HK-2 (cell line): ENCODE results near the gene SPCS2.
A peak's percentile ranks its signal among the peaks of the same experiment; 100 is the strongest.

Experiments used
- DNase-seq: peaks from one replicate; pipeline ENCODE4 v3.0.0-alpha.2; 2018; ENCODE audit not compliant: unreplicated experiment

Gene SPCS2

GRCh38 chr11:74948898-74949752 is at the start of gene SPCS2, which contains the start of gene XRRA1:
Gene SPCS2, plus strand, starts transcription at chr11:74949266. Its CDS starts 20 bp downstream, at chr11:74949286.
Gene XRRA1, minus strand, starts transcription at chr11:74949091. Its CDS starts 8,213 bp downstream, at chr11:74940878.
- peak; percentile 95 for DNase-seq

DNA sequence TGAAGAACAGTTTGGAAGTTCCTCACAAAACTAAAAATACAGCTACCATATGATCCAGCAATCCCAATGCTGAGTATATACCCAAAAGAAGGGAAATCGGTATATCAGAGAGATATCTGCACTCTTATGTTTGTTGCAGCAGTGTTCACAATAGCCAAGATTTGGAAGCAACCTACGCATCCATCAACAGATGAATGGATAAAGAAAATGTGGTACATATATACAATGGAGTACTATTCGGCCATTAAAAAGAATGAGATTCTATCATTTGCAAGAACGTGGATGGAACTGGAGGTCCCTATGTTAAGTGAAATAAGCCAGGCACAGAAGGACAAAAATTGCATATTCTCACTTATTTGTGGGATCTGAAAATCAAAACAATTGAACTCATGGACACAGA is 46.7 kb upstream of the SPCS2 start:
- DNase-seq, result no peak

- no peak for DNase-seq
Observed at GRCh38 chr11:74905326-74905725, 43.7 kb upstream of the SPCS2 start.

GRCh38 chr11:74909385-74909784 is 39.7 kb upstream of the SPCS2 start:
- DNase-seq, result no peak

- no peak for DNase-seq
Observed at GRCh38 chr11:74909812-74910211, 39.3 kb upstream of the SPCS2 start.

DNA sequence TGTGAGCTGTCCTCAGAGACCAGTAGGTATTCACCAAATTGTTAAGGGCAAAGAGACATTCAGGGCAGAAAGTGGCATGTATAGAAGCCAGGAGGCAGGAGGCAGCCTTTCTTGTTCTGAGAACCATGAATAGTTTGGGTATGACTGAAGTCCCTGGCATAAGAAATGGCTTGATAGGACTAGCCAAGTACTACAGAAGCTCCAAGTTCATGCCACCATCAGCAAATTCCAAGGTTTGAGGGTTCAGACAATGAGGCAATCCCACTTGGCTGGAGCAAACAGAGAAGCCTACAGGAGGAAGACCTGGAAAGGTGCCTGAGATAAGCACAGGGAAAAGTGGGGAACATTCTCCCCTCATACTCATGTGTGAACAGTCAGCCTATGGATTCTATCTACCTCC is 25.9 kb upstream of the SPCS2 start:
- DNase-seq, result no peak

GRCh38 chr11:74925281-74925680 is 23.8 kb upstream of the SPCS2 start:
- DNase-seq, result no peak

- no peak for DNase-seq
Observed at GRCh38 chr11:74926304-74927030, 22.6 kb upstream of the SPCS2 start.

GRCh38 chr11:74927496-74927895 is 21.6 kb upstream of the SPCS2 start:
- DNase-seq, result no peak

DNA sequence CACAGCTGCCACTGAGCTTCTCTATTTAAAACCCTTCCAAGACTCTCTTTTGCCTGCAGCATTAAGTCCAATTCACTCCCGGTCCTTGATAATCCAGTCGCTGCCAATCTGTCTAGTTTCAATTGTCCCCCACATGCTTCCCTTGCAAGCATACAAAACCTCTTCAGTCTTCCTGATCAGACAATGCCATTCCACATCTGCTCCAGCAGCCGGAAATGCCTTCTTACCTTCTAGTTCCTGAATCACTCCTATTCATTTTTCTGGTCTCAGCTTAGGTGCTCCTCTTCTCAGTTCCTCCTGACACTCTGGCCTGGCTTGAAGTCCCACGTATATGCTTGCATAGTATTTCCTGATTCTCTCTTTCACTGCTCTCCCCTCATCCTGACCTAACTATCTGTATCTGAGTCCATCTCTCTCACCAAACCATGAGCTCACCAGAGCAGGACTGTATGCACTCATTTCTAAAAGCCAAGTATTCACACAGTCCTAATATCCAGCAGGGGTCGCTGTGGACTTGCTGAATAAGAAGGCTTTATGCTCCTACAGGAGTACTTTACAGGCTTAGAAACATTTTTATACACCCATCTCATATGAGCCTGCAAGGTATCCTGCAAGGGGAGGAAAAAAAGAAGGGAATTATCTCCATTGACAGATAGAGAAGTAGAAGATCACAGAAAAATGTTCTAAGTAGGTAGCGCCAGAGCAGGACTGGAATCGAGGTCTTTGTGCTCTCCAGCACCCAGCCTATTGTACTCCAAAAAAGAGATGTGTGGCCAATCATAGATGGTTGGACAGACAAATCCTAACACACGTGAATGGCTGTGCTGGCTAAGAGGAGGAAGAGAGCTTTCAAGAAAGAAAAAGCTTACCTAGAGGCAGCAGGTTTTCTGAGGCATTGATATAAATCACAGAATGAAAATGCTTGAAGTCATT is 19.4 kb upstream of the SPCS2 start:
- DNase-seq, result peak; percentile 35

DNA sequence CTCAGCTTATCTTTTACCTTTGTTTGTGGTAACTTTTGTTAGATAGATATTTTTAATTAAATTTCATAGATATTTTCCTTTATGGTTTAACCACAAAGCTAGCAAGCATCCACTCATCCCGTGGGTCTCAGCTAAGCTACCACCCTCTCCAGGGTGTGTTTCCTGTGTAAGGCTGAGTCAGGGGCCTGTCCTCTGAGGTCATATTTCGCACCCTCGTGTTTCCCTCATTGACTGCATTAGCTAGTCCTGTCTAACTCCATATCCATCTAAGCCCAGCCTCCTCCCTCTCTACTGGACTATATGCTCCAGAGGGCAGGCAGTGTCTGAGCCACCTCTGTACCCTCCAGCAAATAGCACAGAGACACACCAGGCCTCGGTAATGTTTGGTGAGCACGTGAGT is 16.9 kb upstream of the SPCS2 start:
- peak; percentile 12 for DNase-seq

GRCh38 chr11:74932797-74933196 is 16.3 kb upstream of the SPCS2 start:
- DNase-seq, result peak; percentile 5

- no peak for DNase-seq
Observed at GRCh38 chr11:74933765-74934164, 15.3 kb upstream of the SPCS2 start.

DNA sequence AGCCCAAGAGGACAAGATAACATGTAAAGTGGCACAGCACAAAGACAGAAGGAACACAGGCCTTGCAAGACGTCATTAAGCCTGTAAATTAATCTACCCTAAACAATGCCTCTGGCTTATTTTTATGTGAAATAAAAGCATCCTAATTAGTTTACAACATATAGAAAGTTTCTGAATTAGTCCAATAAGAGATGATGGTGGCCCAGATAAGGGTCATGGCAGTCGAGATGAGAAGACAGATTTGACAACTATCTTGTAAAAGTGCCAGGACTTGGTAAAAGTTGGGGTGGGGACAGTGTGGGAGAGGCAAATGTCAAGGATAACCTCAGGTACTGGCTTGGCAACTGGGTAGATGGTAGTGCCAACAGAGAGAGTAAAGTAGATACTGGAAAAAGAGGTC is 13.8 kb upstream of the SPCS2 start:
- DNase-seq, result no peak

DNA sequence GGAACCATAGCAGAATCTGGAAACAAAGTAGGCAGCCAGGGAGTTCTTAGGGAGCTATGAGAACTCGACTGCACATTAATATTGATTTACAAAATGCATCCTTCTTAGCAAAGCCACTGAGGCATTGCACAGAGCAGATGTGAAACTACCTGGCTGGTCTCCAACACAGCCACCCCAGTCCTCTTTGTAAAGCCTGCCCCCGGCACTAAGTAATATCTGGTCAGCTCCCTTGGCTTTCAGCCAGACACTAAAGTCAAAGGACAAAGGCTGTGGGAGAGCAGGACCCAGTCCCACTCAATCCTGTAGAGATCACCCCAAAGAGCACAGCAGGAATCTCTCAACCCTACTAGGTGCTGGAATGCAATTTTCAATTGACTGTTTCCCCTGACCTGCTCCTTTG is 13.0 kb upstream of the SPCS2 start:
- no peak for DNase-seq

DNA sequence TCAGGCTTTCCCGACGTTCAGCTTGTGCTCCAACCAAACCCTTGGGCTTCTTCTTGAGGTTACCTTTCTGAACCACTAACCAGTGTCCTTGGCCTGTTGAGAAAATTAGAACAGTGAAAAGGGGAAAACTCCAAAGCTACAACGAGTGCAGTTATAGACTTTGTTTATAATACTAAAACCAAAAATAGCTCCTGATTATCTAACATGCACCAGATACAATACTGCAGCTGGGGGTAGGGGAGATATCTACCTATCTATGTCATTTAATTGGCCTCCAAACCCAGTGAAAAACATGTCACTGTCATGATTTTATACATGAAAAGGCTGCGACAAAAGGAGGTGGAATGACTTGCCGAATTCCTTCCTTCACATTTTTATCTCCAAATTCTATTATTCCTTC is 12.1 kb upstream of the SPCS2 start:
- DNase-seq, result no peak

- no peak for DNase-seq
Observed at GRCh38 chr11:74937696-74938475, 11.2 kb upstream of the SPCS2 start.

DNA sequence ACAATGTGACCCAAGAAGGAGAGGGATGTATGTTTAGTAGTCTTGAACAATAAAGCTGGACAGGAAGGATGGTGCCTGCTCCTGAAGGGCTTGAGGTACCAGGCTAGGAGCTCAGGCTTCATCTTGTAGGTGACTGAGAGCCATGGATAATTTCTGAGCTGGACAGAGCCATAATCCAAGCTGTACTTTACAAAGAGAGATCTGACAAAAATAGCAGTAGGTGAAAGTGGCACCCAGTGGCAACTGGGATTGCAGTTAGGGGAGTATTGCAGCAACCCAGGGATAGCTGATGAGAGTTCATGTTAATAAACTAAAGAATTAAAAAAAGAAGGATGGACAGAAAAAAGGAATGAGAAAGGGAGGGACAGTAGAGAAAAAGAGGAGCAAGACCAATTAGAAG is 7.6 kb upstream of the SPCS2 start:
- no peak for DNase-seq

DNA sequence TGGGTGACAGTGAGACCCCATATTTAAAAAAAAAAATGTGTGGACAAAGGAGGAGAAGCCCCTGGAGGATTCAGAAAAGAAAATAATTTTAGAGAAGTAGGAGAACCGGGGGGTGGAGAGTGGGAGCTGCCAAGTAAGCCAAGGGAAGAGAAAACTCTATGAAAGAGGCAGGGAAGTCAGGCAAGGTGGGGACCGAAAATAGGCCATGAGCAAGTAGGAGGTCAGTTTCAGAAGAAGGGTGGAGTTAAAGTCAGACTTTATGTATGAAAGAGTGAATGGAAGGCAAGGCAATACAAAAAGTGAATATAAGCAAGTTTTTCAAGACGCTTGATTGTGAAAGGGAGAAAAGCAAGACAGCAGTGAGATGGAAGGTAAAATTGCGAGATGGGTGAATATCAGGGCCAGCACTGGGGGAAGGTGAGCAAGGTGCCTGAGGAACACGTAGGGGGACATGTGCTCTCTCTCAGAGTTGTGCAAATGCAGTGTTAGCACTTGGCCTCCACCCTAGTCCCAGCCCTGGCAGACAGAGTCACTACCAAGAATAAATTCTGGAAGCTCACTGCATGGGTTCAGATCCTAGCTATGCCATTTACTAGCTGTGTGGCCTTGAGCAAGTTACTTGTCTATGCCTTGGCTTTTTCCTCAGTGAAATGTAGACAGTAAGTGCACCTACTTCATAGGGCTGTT is 6.8 kb upstream of the SPCS2 start:
- DNase-seq, result no peak

DNA sequence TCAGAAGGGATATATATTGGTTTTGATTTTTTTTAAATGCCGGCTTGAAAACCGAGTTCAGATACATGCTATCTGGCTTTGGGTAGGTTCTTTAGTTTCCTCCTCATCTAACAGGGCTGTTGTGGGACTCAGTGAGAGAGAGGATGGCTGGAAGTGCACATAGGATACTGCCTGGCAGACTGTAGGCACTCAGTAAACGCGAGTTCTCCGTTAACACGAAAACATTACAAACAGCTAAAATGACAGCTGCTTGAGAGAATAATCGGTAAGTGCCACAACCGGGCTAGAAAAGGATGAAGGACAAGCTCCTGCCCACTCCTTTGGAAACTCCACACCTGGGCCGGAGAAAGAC is 544 bp upstream of the SPCS2 start:
- DNase-seq, result no peak

- DNase-seq, result no peak
Observed at GRCh38 chr11:74949753-74950137, 679 bp downstream of the SPCS2 start.
